Upper lobe of left lung (tissue), 4 donors: ENCODE results near the gene CYFIP2.

ENCODE experiments used
- CTCF ChIP-seq, 6 experiments: fragments of 450-650 bp in 4 of 6; fragments of 200-600 bp in 2 of 6; sonication (generic) in 2 of 6; IDR thresholded peaks; one replicate each; pipeline ENCODE4 v1.5.1; 2016 to 2019; ENCODE audit warnings: antibody characterized with exemption in 6 of 6
- POLR2A ChIP-seq, 4 donors: fragments of 450-650 bp; IDR thresholded peaks; one replicate each; pipeline ENCODE4 v1.5.1; 2016 to 2017; ENCODE audit warnings: antibody characterized with exemption in 4 of 4, mild to moderate bottlenecking in 2 of 4

DNA sequence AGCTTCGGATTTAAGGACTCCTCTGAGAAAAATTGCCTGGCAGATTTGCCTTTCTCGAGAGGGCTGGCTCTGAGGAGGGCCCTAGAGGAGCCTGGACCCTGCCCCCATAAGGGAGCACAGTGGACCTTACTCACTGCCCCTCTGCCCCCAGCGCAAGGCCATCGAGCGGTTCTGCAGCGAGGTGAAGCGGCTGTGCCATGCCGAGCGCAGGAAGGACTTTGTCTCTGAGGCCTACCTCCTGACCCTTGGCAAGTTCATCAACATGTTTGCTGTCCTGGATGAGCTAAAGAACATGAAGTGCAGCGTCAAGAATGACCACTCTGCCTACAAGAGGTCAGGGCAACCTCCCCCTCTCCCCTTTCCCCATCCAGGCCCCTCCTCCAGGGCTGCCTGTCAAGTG, 34.6 kb downstream of the CYFIP2 start:
- TF ChIP-seq CTCF (IDR thresholded peaks at IDR 0.05) (no peak), POLR2A (IDR thresholded peaks at IDR 0.05) (no peak)
